ENCODE results near the gene DCAF11.

The DCAF11 gene

GRCh38 chr14:24160850-24161804 lies 46.5 kb downstream of the DCAF11 start, which contains the start of gene IRF9:
Gene IRF9 (plus strand): TSS chr14:24161265. CDS start chr14:24162145, 880 bp downstream.
- H3K36me3 ChIP-seq (ENCODE audit: low read depth) = peaks cover 74% of the 10 kb centered on the region
- ATAC-seq (ENCODE audit: low read depth) (peak; percentile 85), DNase-seq (ENCODE audit: low spot score) (no peak)
- no peaks in the 10 kb centered on the region for H3K9me3 ChIP-seq (ENCODE audit: severe bottlenecking)
- peak within 1 kb of the TSS; percentile 51 for H3K4me3 ChIP-seq (ENCODE audit: severe bottlenecking)
- no peaks in the 10 kb centered on the region for H3K27me3 ChIP-seq (ENCODE audit: insufficient read depth, poor library complexity, severe bottlenecking)
- peak within 1 kb of the TSS; percentile 71 for H3K27ac ChIP-seq (ENCODE audit: poor library complexity, severe bottlenecking)
- peak; percentile 99 for TF ChIP-seq CTCF (IDR thresholded peaks at IDR 0.05; ENCODE audit: poor library complexity, severe bottlenecking)
- peaks cover 3% of the 10 kb centered on the region for H3K4me1 ChIP-seq (ENCODE audit: insufficient read depth, poor library complexity, severe bottlenecking)

- H3K4me1 ChIP-seq (ENCODE audit: insufficient read depth, poor library complexity, severe bottlenecking) = peaks cover 3% of the 10 kb centered on the region
- peaks cover 71% of the 10 kb centered on the region for H3K36me3 ChIP-seq (ENCODE audit: low read depth)
- peak; percentile 0; the same call in 1 of the 3 replicates for ATAC-seq (ENCODE audit: low read depth)
Observed at GRCh38 chr14:24162093-24162492, 47.5 kb downstream of the DCAF11 start.

GRCh38 chr14:24164518-24164991 lies 50.0 kb downstream of the DCAF11 start:
- Histone ChIP-seq H3K4me3 (ENCODE audit: severe bottlenecking) (no peak overlapping the region), H3K27ac (ENCODE audit: poor library complexity, severe bottlenecking) (no peak overlapping the region), H3K27me3 (ENCODE audit: insufficient read depth, poor library complexity, severe bottlenecking) (no peaks in the 10 kb centered on the region), H3K4me1 (ENCODE audit: insufficient read depth, poor library complexity, severe bottlenecking) (peaks cover 3% of the 10 kb centered on the region), H3K36me3 (ENCODE audit: low read depth) (peaks cover 56% of the 10 kb centered on the region), H3K9me3 (ENCODE audit: severe bottlenecking) (no peaks in the 10 kb centered on the region)
- ATAC-seq (ENCODE audit: low read depth) (no peak), DNase-seq (ENCODE audit: low spot score) (no peak)
- no peak for TF ChIP-seq CTCF (IDR thresholded peaks at IDR 0.05; ENCODE audit: poor library complexity, severe bottlenecking)

More at GRCh38 chr14:24162093-24162492, 47.5 kb downstream of the DCAF11 start:
- H3K4me3 ChIP-seq (ENCODE audit: severe bottlenecking) = peak overlapping the region; percentile 51
- DNase-seq (ENCODE audit: low spot score) = no peak
- TF ChIP-seq CTCF (IDR thresholded peaks at IDR 0.05; ENCODE audit: poor library complexity, severe bottlenecking) = no peak
- no peaks in the 10 kb centered on the region for H3K9me3 ChIP-seq (ENCODE audit: severe bottlenecking)
- no peaks in the 10 kb centered on the region for H3K27me3 ChIP-seq (ENCODE audit: insufficient read depth, poor library complexity, severe bottlenecking)
- H3K27ac ChIP-seq (ENCODE audit: poor library complexity, severe bottlenecking) = peak overlapping the region; percentile 71

GRCh38 chr14:24165785-24166184 lies 51.2 kb downstream of the DCAF11 start:
- Histone ChIP-seq H3K36me3 (ENCODE audit: low read depth) (peaks cover 50% of the 10 kb centered on the region), H3K27ac (ENCODE audit: poor library complexity, severe bottlenecking) (no peak overlapping the region), H3K4me3 (ENCODE audit: severe bottlenecking) (no peak overlapping the region), H3K4me1 (ENCODE audit: insufficient read depth, poor library complexity, severe bottlenecking) (peaks cover 3% of the 10 kb centered on the region), H3K9me3 (ENCODE audit: severe bottlenecking) (no peaks in the 10 kb centered on the region), H3K27me3 (ENCODE audit: insufficient read depth, poor library complexity, severe bottlenecking) (no peaks in the 10 kb centered on the region)
- TF ChIP-seq CTCF (IDR thresholded peaks at IDR 0.05; ENCODE audit: poor library complexity, severe bottlenecking) = no peak
- DNase-seq (ENCODE audit: low spot score) = no peak
- ATAC-seq (ENCODE audit: low read depth) = no peak
